HG03108 (cell line): Measurements from ENCODE around the gene SRI.

Experiments
- ATAC-seq: cut with Tn5 transposase; IDR thresholded peaks from one replicate; pipeline ENCODE4 v1.9.1; 2021; ENCODE audit warnings: moderate library complexity; ENCODE audit not compliant: unreplicated experiment

Gene SRI

GRCh38 chr7:88226201-88226600 lies 6.4 kb upstream of the SRI start:
- ATAC-seq: no peak

- ATAC-seq: no peak
Measured at GRCh38 chr7:88224601-88225275, 4.9 kb upstream of the SRI start.

- no peak for ATAC-seq
Measured at GRCh38 chr7:88223265-88223664, 3.4 kb upstream of the SRI start.

GRCh38 chr7:88218836-88219605 lies 817 bp downstream of the SRI start:
- ATAC-seq: peak; percentile 31

- ATAC-seq: no peak
Measured at GRCh38 chr7:88218429-88218745, 1.5 kb downstream of the SRI start.

GRCh38 chr7:88217675-88218428 lies 2.0 kb downstream of the SRI start:
- peak; percentile 79 for ATAC-seq

GRCh38 chr7:88216276-88216675 lies 3.6 kb downstream of the SRI start:
- ATAC-seq: no peak

- no peak for ATAC-seq
Measured at GRCh38 chr7:88215295-88215694, 4.5 kb downstream of the SRI start.

- ATAC-seq: no peak
Measured at GRCh38 chr7:88214456-88214855, 5.4 kb downstream of the SRI start.

- no peak for ATAC-seq
Measured at GRCh38 chr7:88212918-88213317, 6.9 kb downstream of the SRI start.

GRCh38 chr7:88208521-88208920 lies 11.3 kb downstream of the SRI start:
- no peak for ATAC-seq

GRCh38 chr7:88206254-88206653 lies 13.6 kb downstream of the SRI start:
- ATAC-seq: no peak

- ATAC-seq: no peak
Measured at GRCh38 chr7:88205179-88205578, 14.7 kb downstream of the SRI start.

GRCh38 chr7:88204525-88205110 lies 15.2 kb downstream of the SRI start:
- no peak for ATAC-seq

- no peak for ATAC-seq
Measured at GRCh38 chr7:88203401-88203800, 16.4 kb downstream of the SRI start.

- ATAC-seq: no peak
Measured at GRCh38 chr7:88202799-88203198, 17.0 kb downstream of the SRI start.

GRCh38 chr7:88202278-88202677 lies 17.6 kb downstream of the SRI start:
- ATAC-seq: no peak

- ATAC-seq: no peak
Measured at GRCh38 chr7:88201305-88201704, 18.5 kb downstream of the SRI start.

- ATAC-seq: no peak
Measured at GRCh38 chr7:88200789-88201188, 19.0 kb downstream of the SRI start.

GRCh38 chr7:88200261-88200660 lies 19.6 kb downstream of the SRI start:
- no peak for ATAC-seq

- no peak for ATAC-seq
Measured at GRCh38 chr7:88191911-88192310, 27.9 kb downstream of the SRI start.

GRCh38 chr7:88185650-88186049 lies 34.2 kb downstream of the SRI start:
- no peak for ATAC-seq
